Neural cell (in vitro differentiated cells): ENCODE data around the gene MRNIP. TPM values are rescaled to one million over a fixed set of nuclear protein-coding genes. Genes with fewer than 3 reads are reported as not detected.

Experiments used
- H2AFZ ChIP-seq: fragments of 200-600, 300-800 bp; sonication (generic), shearing (Covaris generic); 2 replicates; pipeline ENCODE4 v1.6.0; 2014; ENCODE audit warnings: low read depth, mild to moderate bottlenecking, antibody characterized with exemption, low read length, moderate library complexity
- H3F3A ChIP-seq: fragments of 200-600 bp; shearing (Covaris generic); 2 replicates; pipeline ENCODE4 v1.6.1; 2016; ENCODE audit warnings: mild to moderate bottlenecking, moderate library complexity, mixed read lengths, antibody characterized with exemption, low read length; ENCODE audit not compliant: insufficient read depth, poor library complexity, severe bottlenecking
- H3K27ac ChIP-seq: fragments of 200-600, 300-800 bp; sonication (generic), shearing (Covaris generic); 2 replicates; pipeline ENCODE4 v1.5.1; 2014; ENCODE audit warnings: mild to moderate bottlenecking, low read length, moderate library complexity
- H3K27me3 ChIP-seq: fragments of 300-800, 200-600 bp; sonication (generic), shearing (Covaris generic); 2 replicates; pipeline ENCODE4 v1.6.0; 2014; ENCODE audit warnings: mild to moderate bottlenecking, low read depth, low read length, moderate library complexity; ENCODE audit not compliant: insufficient read depth
- H3K36me3 ChIP-seq: fragments of 300-800, 200-600 bp; sonication (generic), shearing (Covaris generic); 2 replicates; pipeline ENCODE4 v1.5.1; 2014; ENCODE audit warnings: mild to moderate bottlenecking, antibody characterized with exemption, low read length, moderate library complexity; ENCODE audit not compliant: insufficient read depth
- H3K4me2 ChIP-seq: fragments of 300-800, 200-600 bp; sonication (generic), shearing (Covaris generic); 2 replicates; pipeline ENCODE4 v1.6.0; 2014; ENCODE audit warnings: mild to moderate bottlenecking, low read length
- H3K4me3 ChIP-seq: fragments of 300-800, 200-600 bp; sonication (generic), shearing (Covaris generic); 2 replicates; pipeline ENCODE4 v1.5.1; 2014; ENCODE audit warnings: mild to moderate bottlenecking, low read length, moderate library complexity
- H3K79me2 ChIP-seq: fragments of 200-600 bp; shearing (Covaris generic); replicated peaks from 2 replicates; pipeline ENCODE4 v1.6.0; 2014; ENCODE audit warnings: mild to moderate bottlenecking, low read length, moderate library complexity; ENCODE audit not compliant: insufficient read depth
- H3K9ac ChIP-seq: fragments of 300-800, 200-600 bp; sonication (generic), shearing (Covaris generic); 2 replicates; pipeline ENCODE4 v1.6.1; 2016; ENCODE audit warnings: mild to moderate bottlenecking, low read length, mixed read lengths
- H3K9me2 ChIP-seq: fragments of 200-600 bp; shearing (Covaris generic); 2 replicates; pipeline ENCODE4 v1.6.1; 2016; ENCODE audit warnings: mild to moderate bottlenecking, low read length, mixed read lengths; ENCODE audit not compliant: insufficient read depth
- H3K9me3 ChIP-seq: fragments of 200-600, 300-800 bp; sonication (generic), shearing (Covaris generic); 2 replicates; pipeline ENCODE4 v1.6.1; 2016; ENCODE audit warnings: mild to moderate bottlenecking, mixed run types, low read length, moderate library complexity, mixed read lengths
- H4K20me1 ChIP-seq: fragments of 200-600 bp; shearing (Covaris generic); 2 replicates; pipeline ENCODE4 v1.6.1; 2016; ENCODE audit warnings: mild to moderate bottlenecking, mixed run types; ENCODE audit not compliant: insufficient read depth
- EP300 ChIP-seq: fragments of 450-650 bp; conservative IDR thresholded peaks from 2 replicates; pipeline ENCODE4 v1.6.1; 2014; ENCODE audit warnings: antibody characterized with exemption, mild to moderate bottlenecking, moderate library complexity; ENCODE audit not compliant: poor library complexity, severe bottlenecking
- EZH2 ChIP-seq: fragments of 200-600, 300-800 bp; shearing (Covaris generic), sonication (generic); IDR thresholded peaks from 2 replicates; pipeline ENCODE4 v1.6.1; 2014; ENCODE audit warnings: antibody characterized with exemption, low read length, borderline replicate concordance, mild to moderate bottlenecking; ENCODE audit not compliant: insufficient read depth, poor library complexity, severe bottlenecking
- MXI1 ChIP-seq: fragments of 450-650 bp; conservative IDR thresholded peaks from 2 replicates; pipeline ENCODE4 v1.6.1; 2014; ENCODE audit warnings: antibody characterized with exemption, mild to moderate bottlenecking; ENCODE audit not compliant: poor library complexity, severe bottlenecking
- POLR2AphosphoS5 ChIP-seq: IDR thresholded peaks from 2 replicates; pipeline ENCODE4 v1.6.1; 2012
- RAD21 ChIP-seq: fragments of 450-650 bp; conservative IDR thresholded peaks from 2 replicates; pipeline ENCODE4 v1.6.1; 2014; ENCODE audit warnings: antibody characterized with exemption, mild to moderate bottlenecking, moderate library complexity
- SMC3 ChIP-seq: fragments of 450-650 bp; conservative IDR thresholded peaks from 2 replicates; pipeline ENCODE4 v1.6.1; 2014; ENCODE audit warnings: antibody characterized with exemption, mild to moderate bottlenecking, moderate library complexity; ENCODE audit not compliant: poor library complexity
- TAF1 ChIP-seq: IDR thresholded peaks from 2 replicates; pipeline ENCODE4 v1.6.1; 2012; ENCODE audit warnings: low read depth
- polyA plus RNA-seq: library from polyadenylated mRNA; depleted of rRNA; stranded (reverse); fragments of >200 nt; gene quantifications from 2 replicates; pipeline ENCODE4 v1.2.3, GENCODE V29; 2014
- TF ChIP-seq, protein P1 (sequence below): IDR thresholded peaks from 2 replicates; pipeline ENCODE4 v1.6.1; 2012; ENCODE audit warnings: borderline replicate concordance
- TF ChIP-seq, protein P2 (sequence below): fragments of 450-650 bp; IDR thresholded peaks from 2 replicates; pipeline ENCODE4 v1.5.1; 2014; ENCODE audit warnings: antibody characterized with exemption, mild to moderate bottlenecking, moderate library complexity; ENCODE audit not compliant: poor library complexity, severe bottlenecking

MRNIP gene
- polyA plus RNA-seq, 1 donor from 2014 or later = 121 TPM

GRCh38 chr5:179803651-179804554, 54.7 kb downstream of the MRNIP start:
- peaks cover 7% of the 10 kb centered on the region for H3K79me2 ChIP-seq
- H4K20me1 ChIP-seq = no peaks in the 10 kb centered on the region
- no peak overlapping the region for H3K27ac ChIP-seq
- TF ChIP-seq RAD21 (no peak), POLR2AphosphoS5 (no peak), TAF1 (no peak), EZH2 (no peak)
- no peaks in the 10 kb centered on the region for H3F3A ChIP-seq
- no peaks in the 10 kb centered on the region for H3K36me3 ChIP-seq
- no peak overlapping the region for H3K4me2 ChIP-seq
- H3K4me3 ChIP-seq = no peak overlapping the region
- H3K27me3 ChIP-seq = no peaks in the 10 kb centered on the region
- H3K9ac ChIP-seq = no peak overlapping the region
- no peaks in the 10 kb centered on the region for H3K9me3 ChIP-seq
- no peak overlapping the region for H2AFZ ChIP-seq
- no peaks in the 10 kb centered on the region for H3K9me2 ChIP-seq

DNA sequence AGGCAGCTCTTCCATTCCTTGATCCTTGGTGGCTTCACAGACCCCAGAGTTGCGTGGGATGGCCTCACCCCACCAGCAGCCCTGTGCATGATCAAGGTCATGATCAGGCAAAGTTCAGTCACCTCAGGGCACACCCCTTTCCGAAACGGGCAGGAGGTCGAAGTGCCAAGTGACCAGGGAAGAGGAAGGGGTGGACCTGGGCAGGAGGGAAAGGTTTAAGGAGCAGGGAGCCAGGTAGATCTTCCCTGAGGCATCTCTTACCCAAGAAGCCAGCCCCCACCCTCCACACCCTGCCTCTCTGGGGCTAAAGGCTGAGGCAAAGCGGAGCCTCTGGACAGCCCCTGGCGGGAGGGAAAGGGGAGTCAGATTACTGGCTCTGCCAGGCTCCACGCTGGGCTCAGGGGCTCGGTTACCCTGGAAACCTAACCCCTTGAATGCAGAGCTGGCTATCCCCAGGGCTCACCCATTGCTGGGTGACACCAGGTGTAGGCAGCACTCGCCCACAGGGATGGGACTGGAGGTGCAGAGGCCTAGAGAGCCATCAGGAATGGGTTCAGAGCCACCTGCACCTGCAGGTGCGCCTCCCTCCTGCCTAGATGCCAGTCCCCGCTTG, 55.6 kb downstream of the MRNIP start:
- no peak for TF ChIP-seq EZH2
- no peak for TF ChIP-seq MXI1
- TF ChIP-seq SMC3 = no peak
- TF ChIP-seq EP300 = no peak
- TF ChIP-seq TAF1 = no peak
- TF ChIP-seq, protein P1, sequence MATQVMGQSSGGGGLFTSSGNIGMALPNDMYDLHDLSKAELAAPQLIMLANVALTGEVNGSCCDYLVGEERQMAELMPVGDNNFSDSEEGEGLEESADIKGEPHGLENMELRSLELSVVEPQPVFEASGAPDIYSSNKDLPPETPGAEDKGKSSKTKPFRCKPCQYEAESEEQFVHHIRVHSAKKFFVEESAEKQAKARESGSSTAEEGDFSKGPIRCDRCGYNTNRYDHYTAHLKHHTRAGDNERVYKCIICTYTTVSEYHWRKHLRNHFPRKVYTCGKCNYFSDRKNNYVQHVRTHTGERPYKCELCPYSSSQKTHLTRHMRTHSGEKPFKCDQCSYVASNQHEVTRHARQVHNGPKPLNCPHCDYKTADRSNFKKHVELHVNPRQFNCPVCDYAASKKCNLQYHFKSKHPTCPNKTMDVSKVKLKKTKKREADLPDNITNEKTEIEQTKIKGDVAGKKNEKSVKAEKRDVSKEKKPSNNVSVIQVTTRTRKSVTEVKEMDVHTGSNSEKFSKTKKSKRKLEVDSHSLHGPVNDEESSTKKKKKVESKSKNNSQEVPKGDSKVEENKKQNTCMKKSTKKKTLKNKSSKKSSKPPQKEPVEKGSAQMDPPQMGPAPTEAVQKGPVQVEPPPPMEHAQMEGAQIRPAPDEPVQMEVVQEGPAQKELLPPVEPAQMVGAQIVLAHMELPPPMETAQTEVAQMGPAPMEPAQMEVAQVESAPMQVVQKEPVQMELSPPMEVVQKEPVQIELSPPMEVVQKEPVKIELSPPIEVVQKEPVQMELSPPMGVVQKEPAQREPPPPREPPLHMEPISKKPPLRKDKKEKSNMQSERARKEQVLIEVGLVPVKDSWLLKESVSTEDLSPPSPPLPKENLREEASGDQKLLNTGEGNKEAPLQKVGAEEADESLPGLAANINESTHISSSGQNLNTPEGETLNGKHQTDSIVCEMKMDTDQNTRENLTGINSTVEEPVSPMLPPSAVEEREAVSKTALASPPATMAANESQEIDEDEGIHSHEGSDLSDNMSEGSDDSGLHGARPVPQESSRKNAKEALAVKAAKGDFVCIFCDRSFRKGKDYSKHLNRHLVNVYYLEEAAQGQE = no peak
- no peak for TF ChIP-seq RAD21
- TF ChIP-seq POLR2AphosphoS5 = no peak
- TF ChIP-seq, protein P2, sequence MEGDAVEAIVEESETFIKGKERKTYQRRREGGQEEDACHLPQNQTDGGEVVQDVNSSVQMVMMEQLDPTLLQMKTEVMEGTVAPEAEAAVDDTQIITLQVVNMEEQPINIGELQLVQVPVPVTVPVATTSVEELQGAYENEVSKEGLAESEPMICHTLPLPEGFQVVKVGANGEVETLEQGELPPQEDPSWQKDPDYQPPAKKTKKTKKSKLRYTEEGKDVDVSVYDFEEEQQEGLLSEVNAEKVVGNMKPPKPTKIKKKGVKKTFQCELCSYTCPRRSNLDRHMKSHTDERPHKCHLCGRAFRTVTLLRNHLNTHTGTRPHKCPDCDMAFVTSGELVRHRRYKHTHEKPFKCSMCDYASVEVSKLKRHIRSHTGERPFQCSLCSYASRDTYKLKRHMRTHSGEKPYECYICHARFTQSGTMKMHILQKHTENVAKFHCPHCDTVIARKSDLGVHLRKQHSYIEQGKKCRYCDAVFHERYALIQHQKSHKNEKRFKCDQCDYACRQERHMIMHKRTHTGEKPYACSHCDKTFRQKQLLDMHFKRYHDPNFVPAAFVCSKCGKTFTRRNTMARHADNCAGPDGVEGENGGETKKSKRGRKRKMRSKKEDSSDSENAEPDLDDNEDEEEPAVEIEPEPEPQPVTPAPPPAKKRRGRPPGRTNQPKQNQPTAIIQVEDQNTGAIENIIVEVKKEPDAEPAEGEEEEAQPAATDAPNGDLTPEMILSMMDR = no peak
- no peaks in the 10 kb centered on the region for H3K9me2 ChIP-seq
- no peak overlapping the region for H2AFZ ChIP-seq
- H3K9me3 ChIP-seq = no peaks in the 10 kb centered on the region
- peaks cover 4% of the 10 kb centered on the region for H3K79me2 ChIP-seq
- no peak overlapping the region for H3K4me2 ChIP-seq
- H3K27me3 ChIP-seq = no peaks in the 10 kb centered on the region
- H3K4me3 ChIP-seq = no peak overlapping the region
- no peaks in the 10 kb centered on the region for H3F3A ChIP-seq
- no peaks in the 10 kb centered on the region for H4K20me1 ChIP-seq
- no peaks in the 10 kb centered on the region for H3K36me3 ChIP-seq
- no peak overlapping the region for H3K9ac ChIP-seq
- H3K27ac ChIP-seq = no peak overlapping the region
